ENCODE results near the gene PTCH1. TPM values are rescaled to one million over a fixed set of nuclear protein-coding genes. Genes with fewer than 3 reads are reported as not detected.

Gene PTCH1
- total RNA-seq, result 1 to 10 TPM; 6.6 to 9.9 (median 6.6) TPM

- no peaks in the 10 kb centered on the region for H3K9me3 ChIP-seq
- no peak within 1 kb of the TSS for H3K27ac ChIP-seq
- intact Hi-C loops (cut with DNase I; ENCODE audit: low total_unique reads), result no loop called here
- peak within 1 kb of the TSS; percentile 54 to 75 (median 59) for H3K4me3 ChIP-seq
- H3K27me3 ChIP-seq, result no peaks in the 10 kb centered on the region
- H3K36me3 ChIP-seq, result no peaks in the 10 kb centered on the region
- TF ChIP-seq POLR2AphosphoS5 (IDR thresholded peaks at IDR 0.05), result no peak
- no peak for TF ChIP-seq CTCF (IDR thresholded peaks at IDR 0.05)
- no peak for TF ChIP-seq POLR2A (IDR thresholded peaks at IDR 0.05)
- DNase-seq (ENCODE audit: low spot score in 2 of 2), result no peak
- peaks cover 4 to 5% of the 10 kb centered on the region in 2 donors for H3K4me1 ChIP-seq
Measured at GRCh38 chr9:95516734-95517558, at the start of gene PTCH1. TSS of gene PTCH1 (minus strand) at chr9:95516971.

- H3K4me3 ChIP-seq, result no peak overlapping the region
- H3K4me1 ChIP-seq, result no peaks in the 10 kb centered on the region
- H3K36me3 ChIP-seq, result no peaks in the 10 kb centered on the region
- H3K27ac ChIP-seq, result no peak overlapping the region
- no peaks in the 10 kb centered on the region for H3K9me3 ChIP-seq
- peaks cover 0 to 6% of the 10 kb centered on the region in 2 donors for H3K27me3 ChIP-seq
- no peak for DNase-seq (ENCODE audit: low spot score in 2 of 2)
- TF ChIP-seq CTCF (IDR thresholded peaks at IDR 0.05) (no peak), POLR2A (IDR thresholded peaks at IDR 0.05) (no peak), POLR2AphosphoS5 (IDR thresholded peaks at IDR 0.05) (no peak)
- intact Hi-C loops (cut with DNase I; ENCODE audit: low total_unique reads), result no loop called here
Measured at GRCh38 chr9:95565982-95566381, 49.2 kb upstream of the PTCH1 start.

GRCh38 chr9:95561913-95562312 lies 45.1 kb upstream of the PTCH1 start:
- intact Hi-C loops (cut with DNase I; ENCODE audit: low total_unique reads), result no loop called here
- Histone ChIP-seq H3K27me3 (peaks cover 0 to under 1% of the 10 kb centered on the region in 2 donors), H3K4me3 (no peak overlapping the region), H3K27ac (no peak overlapping the region), H3K9me3 (no peaks in the 10 kb centered on the region), H3K36me3 (no peaks in the 10 kb centered on the region), H3K4me1 (no peaks in the 10 kb centered on the region)
- DNase-seq (ENCODE audit: low spot score in 2 of 2), result no peak
- TF ChIP-seq POLR2A (IDR thresholded peaks at IDR 0.05), result no peak

- Histone ChIP-seq H3K27ac (no peak overlapping the region), H3K4me3 (no peak overlapping the region), H3K4me1 (no peaks in the 10 kb centered on the region), H3K36me3 (no peaks in the 10 kb centered on the region), H3K9me3 (no peaks in the 10 kb centered on the region), H3K27me3 (peaks cover 0 to 40% of the 10 kb centered on the region in 2 donors)
- DNase-seq (ENCODE audit: low spot score in 2 of 2), result no peak
- TF ChIP-seq POLR2A (IDR thresholded peaks at IDR 0.05), result no peak
- TF ChIP-seq POLR2AphosphoS5 (IDR thresholded peaks at IDR 0.05), result no peak
- TF ChIP-seq CTCF (IDR thresholded peaks at IDR 0.05), result no peak
- intact Hi-C loops (cut with DNase I; ENCODE audit: low total_unique reads), result no loop called here
Measured at GRCh38 chr9:95557142-95557541, 40.4 kb upstream of the PTCH1 start.

GRCh38 chr9:95556521-95556920 lies 39.8 kb upstream of the PTCH1 start:
- H3K36me3 ChIP-seq, result no peaks in the 10 kb centered on the region
- H3K27me3 ChIP-seq, result peaks cover 0 to 41% of the 10 kb centered on the region in 2 donors
- no peak for DNase-seq (ENCODE audit: low spot score in 2 of 2)
- no peak overlapping the region for H3K4me3 ChIP-seq
- no peaks in the 10 kb centered on the region for H3K4me1 ChIP-seq
- TF ChIP-seq POLR2A (IDR thresholded peaks at IDR 0.05) (no peak), POLR2AphosphoS5 (IDR thresholded peaks at IDR 0.05) (no peak), CTCF (IDR thresholded peaks at IDR 0.05) (no peak)
- no peak overlapping the region for H3K27ac ChIP-seq
- no peaks in the 10 kb centered on the region for H3K9me3 ChIP-seq
- intact Hi-C loops (cut with DNase I; ENCODE audit: low total_unique reads), result no loop called here
